Urinary bladder (tissue), 4 donors: ENCODE measurements around the gene HBB. TPM values are rescaled to one million over a fixed set of nuclear protein-coding genes. Genes with fewer than 3 reads are reported as not detected.

Experiments used
- DNase-seq: peaks from one replicate; pipeline ENCODE4 v3.0.0-alpha.2; 2015; ENCODE audit errors: extremely low spot score
- H3K27ac ChIP-seq: one replicate; pipeline ENCODE4 v1.5.1; 2013; ENCODE audit warnings: low read depth, mild to moderate bottlenecking, moderate library complexity
- H3K36me3 ChIP-seq: one replicate; pipeline ENCODE4 v1.6.1; 2013; ENCODE audit warnings: mild to moderate bottlenecking, moderate library complexity; ENCODE audit not compliant: insufficient read depth
- H3K4me1 ChIP-seq: one replicate; pipeline ENCODE4 v1.6.1; 2013; ENCODE audit warnings: mild to moderate bottlenecking, moderate library complexity; ENCODE audit not compliant: insufficient read depth
- H3K4me3 ChIP-seq: one replicate; pipeline ENCODE4 v1.5.1; 2013; ENCODE audit warnings: low read depth, low read length
- WGBS: extraction: QIAGEN DNeasy Blood & Tissue Kit; methylation state at CpG from one replicate; pipeline ENCODE4 v1.1.7; 2013; 5-methylcytosine and 5-hydroxymethylcytosine counted together
- polyA plus RNA-seq: library from polyadenylated mRNA; stranded (reverse); fragments of 200-250 nt; gene quantifications from one replicate; pipeline ENCODE4 v1.2.3, GENCODE V29; 2013
- total RNA-seq: library from RNA; depleted of rRNA; stranded (reverse); fragments of >200 nt; gene quantifications from one replicate; pipeline ENCODE4 v1.2.3, GENCODE V29; 2014
- donor health status: healthy with polysubstance abuse.
- donor health status: healthy.

HBB gene
- total and polyA plus RNA-seq, 2 donors, result 10.1 to 394 TPM

DNA sequence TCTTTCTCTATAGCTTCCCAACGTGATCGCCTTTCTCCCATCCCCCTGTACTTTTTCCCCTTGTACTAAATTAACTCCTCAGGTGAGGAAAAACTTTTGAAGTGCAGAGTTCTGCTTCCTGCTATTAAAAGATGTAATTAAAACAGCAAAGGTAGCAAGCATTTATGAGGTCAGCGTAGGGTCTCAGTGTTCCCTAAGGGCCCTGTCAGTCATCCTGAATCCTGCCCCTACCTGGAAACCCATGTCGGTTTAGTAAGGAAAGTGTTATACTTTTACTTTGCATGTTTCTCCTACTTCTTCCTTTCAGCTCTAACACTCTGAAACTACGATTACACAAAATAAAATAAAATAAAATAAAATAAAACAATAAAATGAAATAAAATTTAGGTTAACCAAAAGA, 1.3 kb upstream of the HBB start:
- no peak overlapping the region for H3K27ac ChIP-seq
- no peak for DNase-seq
- 58% methylated on average over 5 of the region's 5 CpGs for WGBS
- H3K4me1 ChIP-seq, result no peaks in the 10 kb centered on the region
- H3K4me3 ChIP-seq, result no peak overlapping the region
- no peaks in the 10 kb centered on the region for H3K36me3 ChIP-seq

DNA sequence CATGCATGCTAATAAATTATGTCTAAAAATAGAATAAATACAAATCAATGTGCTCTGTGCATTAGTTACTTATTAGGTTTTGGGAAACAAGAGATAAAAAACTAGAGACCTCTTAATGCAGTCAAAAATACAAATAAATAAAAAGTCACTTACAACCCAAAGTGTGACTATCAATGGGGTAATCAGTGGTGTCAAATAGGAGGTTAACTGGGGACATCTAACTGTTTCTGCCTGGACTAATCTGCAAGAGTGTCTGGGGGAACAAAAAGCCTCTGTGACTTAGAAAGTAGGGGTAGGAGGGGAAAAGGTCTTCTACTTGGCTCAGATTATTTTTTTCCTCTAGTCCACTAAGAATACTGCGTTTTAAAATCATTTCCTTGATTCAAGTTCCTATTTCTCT, 810 bp upstream of the HBB start:
- H3K36me3 ChIP-seq, result no peaks in the 10 kb centered on the region
- no peak for DNase-seq
- 39% methylated on average over 1 of the region's 1 CpG for WGBS
- no peaks in the 10 kb centered on the region for H3K4me1 ChIP-seq
- no peak overlapping the region for H3K4me3 ChIP-seq
- H3K27ac ChIP-seq, result no peak overlapping the region

DNA sequence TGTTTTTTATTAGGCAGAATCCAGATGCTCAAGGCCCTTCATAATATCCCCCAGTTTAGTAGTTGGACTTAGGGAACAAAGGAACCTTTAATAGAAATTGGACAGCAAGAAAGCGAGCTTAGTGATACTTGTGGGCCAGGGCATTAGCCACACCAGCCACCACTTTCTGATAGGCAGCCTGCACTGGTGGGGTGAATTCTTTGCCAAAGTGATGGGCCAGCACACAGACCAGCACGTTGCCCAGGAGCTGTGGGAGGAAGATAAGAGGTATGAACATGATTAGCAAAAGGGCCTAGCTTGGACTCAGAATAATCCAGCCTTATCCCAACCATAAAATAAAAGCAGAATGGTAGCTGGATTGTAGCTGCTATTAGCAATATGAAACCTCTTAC, 1.4 kb downstream of the HBB start:
- Histone ChIP-seq H3K4me1 (no peaks in the 10 kb centered on the region), H3K4me3 (no peak overlapping the region), H3K27ac (no peak overlapping the region), H3K36me3 (no peaks in the 10 kb centered on the region)
- 56% methylated on average over 2 of the region's 2 CpGs for WGBS
- DNase-seq, result no peak

DNA sequence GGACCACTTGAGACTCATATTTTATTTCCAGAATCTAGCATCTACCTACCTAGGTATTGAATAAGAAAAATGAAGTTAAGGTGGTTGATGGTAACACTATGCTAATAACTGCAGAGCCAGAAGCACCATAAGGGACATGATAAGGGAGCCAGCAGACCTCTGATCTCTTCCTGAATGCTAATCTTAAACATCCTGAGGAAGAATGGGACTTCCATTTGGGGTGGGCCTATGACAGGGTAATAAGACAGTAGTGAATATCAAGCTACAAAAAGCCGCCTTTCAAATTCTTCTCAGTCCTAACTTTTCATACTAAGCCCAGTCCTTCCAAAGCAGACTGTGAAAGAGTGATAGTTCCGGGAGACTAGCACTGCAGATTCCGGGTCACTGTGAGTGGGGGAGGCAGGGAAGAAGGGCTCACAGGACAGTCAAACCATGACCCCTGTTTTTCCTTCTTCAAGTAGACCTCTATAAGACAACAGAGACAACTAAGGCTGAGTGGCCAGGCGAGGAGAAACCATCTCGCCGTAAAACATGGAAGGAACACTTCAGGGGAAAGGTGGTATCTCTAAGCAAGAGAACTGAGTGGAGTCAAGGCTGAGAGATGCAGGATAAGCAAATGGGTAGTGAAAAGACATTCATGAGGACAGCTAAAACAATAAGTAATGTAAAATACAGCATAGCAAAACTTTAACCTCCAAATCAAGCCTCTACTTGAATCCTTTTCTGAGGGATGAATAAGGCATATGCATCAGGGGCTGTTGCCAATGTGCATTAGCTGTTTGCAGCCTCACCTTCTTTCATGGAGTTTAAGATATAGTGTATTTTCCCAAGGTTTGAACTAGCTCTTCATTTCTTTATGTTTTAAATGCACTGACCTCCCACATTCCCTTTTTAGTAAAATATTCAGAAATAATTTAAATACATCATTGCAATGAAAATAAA, 2.1 kb downstream of the HBB start:
- H3K4me1 ChIP-seq, result no peaks in the 10 kb centered on the region
- H3K36me3 ChIP-seq, result no peaks in the 10 kb centered on the region
- 71% methylated on average over 6 of the region's 6 CpGs for WGBS
- no peak overlapping the region for H3K4me3 ChIP-seq
- no peak for DNase-seq
- no peak overlapping the region for H3K27ac ChIP-seq

DNA sequence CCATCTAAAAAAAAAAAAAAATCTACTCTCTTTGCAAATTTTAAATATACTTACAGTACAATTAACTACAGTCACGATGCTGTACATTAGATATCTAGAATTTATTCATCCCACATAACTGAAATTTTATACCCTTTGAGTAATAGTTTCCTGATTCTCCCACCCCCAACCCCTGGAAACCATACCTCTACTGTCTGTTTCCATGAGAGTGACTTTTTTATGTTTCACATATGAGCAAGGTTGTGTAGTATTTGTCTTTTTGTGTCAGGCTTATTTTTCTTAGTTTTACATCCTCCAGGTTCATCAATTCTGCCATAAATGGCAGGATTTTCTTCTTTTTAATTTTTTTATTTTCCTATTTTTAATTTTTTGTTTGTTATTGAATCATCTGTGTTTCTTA, 3.2 kb downstream of the HBB start:
- no peaks in the 10 kb centered on the region for H3K4me1 ChIP-seq
- no peak overlapping the region for H3K4me3 ChIP-seq
- 60% methylated on average over 1 of the region's 1 CpG for WGBS
- DNase-seq, result no peak
- H3K36me3 ChIP-seq, result no peaks in the 10 kb centered on the region
- H3K27ac ChIP-seq, result no peak overlapping the region

DNA sequence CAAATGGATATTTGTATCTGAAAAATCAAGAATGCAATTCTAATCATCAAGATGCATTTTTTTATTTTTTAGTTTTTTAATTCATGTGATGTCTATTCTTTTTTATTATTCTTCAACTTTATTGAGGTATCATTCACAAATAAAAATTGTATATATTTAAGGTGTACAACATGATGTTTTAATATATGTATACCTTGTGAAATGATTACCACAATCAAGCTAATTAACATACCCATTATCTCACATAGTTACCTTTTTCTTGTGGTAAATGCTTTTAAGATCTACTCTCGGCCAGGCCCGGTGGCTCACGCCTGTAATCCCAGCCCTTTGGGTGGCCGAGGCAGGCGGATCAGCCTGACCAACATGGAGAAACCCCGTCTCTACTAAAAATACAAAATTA, 3.7 kb downstream of the HBB start:
- no peaks in the 10 kb centered on the region for H3K36me3 ChIP-seq
- 89% methylated on average over 6 of the region's 6 CpGs for WGBS
- H3K4me1 ChIP-seq, result no peaks in the 10 kb centered on the region
- no peak overlapping the region for H3K27ac ChIP-seq
- DNase-seq, result no peak
- no peak overlapping the region for H3K4me3 ChIP-seq

DNA sequence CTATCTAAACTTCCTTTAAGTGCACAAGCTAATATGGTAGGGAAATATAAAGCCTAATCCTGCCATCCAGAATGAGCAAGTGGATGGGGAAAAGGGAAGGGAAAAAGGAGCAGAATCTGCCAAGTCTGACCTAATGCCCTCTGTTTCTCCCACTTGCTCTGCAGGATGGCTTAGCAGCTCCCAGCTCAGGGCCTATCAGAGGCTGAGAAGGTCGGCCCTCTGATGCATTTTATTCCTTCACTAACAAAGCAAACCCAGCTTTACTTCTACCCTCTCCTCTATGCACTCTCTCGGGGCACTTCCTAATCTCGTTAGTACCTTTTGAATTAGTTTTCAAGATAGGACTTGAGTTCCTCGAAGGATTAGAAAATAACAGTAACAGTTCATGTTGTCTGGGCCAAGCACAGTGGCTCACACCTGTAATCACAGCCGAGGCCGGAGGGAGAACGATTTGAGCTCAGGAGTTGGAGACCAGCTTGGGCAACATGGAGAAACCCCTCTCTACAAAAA, 16.4 kb downstream of the HBB start:
- H3K4me1 ChIP-seq, result no peaks in the 10 kb centered on the region
- no peaks in the 10 kb centered on the region for H3K36me3 ChIP-seq
- DNase-seq, result no peak
- H3K27ac ChIP-seq, result no peak overlapping the region
- H3K4me3 ChIP-seq, result no peak overlapping the region
- WGBS, result 61% methylated on average over 7 of the region's 7 CpGs

DNA sequence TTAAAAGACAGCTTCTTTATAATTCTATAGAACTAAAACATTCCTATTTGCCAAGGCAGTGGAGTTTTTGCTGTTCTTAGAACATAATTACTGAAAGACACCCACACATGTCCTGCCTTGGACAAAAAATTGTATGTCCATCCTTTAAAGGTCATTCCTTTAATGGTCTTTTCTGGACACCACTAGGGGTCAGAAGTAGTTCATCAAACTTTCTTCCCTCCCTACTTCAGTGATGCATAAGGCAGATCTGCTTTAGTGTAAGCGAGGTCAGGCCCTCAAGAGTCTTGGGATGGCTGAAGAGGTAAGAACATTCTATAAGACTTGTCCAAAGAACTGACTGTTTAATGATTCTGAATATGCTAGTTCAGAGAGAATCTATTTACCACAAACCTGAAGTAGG, 22.1 kb downstream of the HBB start:
- H3K4me1 ChIP-seq, result no peaks in the 10 kb centered on the region
- 23% methylated on average over 1 of the region's 1 CpG for WGBS
- no peak overlapping the region for H3K4me3 ChIP-seq
- no peaks in the 10 kb centered on the region for H3K36me3 ChIP-seq
- no peak for DNase-seq
- no peak overlapping the region for H3K27ac ChIP-seq

DNA sequence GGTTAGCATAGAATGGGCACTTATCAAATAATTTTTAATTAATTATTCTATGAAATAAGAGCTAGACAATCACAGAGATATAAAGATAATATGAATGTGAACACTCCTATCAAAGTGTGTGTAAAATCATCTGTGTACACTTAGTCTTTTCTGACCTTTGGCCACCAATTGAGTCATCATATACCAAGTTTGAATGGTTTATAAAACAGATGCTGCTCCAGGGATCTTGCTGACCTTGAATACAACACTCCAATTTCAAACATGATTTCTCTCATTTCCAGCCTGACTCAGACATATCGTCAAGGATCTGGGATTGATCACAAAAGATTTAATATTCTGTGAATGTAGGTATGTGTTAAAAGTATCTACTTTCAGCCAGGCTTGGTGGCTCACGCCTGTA, 23.5 kb downstream of the HBB start:
- H3K27ac ChIP-seq, result no peak overlapping the region
- no peaks in the 10 kb centered on the region for H3K36me3 ChIP-seq
- no peak overlapping the region for H3K4me3 ChIP-seq
- DNase-seq, result no peak
- WGBS, result 81% methylated on average over 2 of the region's 2 CpGs
- no peaks in the 10 kb centered on the region for H3K4me1 ChIP-seq

DNA sequence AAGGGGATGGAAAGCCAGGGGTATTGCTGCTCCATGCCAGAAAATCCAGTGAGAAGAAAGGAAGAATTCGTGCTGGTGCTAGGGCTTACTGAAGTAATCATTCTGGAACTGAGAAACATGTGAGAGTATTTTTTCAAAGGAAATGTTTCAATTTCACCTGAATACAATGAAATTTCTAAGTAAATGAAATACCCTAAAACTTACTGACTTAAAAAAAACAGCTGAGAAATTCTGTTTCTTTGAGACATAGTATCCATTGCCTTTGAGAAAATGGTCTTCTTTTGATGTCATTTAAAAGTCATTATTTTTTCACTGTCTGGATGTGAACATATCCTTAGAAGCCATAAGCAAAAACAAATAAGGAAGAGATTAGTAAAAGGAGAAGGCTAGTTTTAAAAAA, 26.3 kb downstream of the HBB start, which contains the start of gene OR51V1:
OR51V1 (minus strand) TSS at position 101 of the 400 bp plus-strand sequence; CDS start at position 101, 0 bp downstream.
- H3K4me1 ChIP-seq, result no peaks in the 10 kb centered on the region
- no peak within 1 kb of the TSS for H3K27ac ChIP-seq
- DNase-seq, result no peak
- no peak within 1 kb of the TSS for H3K4me3 ChIP-seq
- no peaks in the 10 kb centered on the region for H3K36me3 ChIP-seq
- 59% methylated on average over 1 of the region's 1 CpG for WGBS

DNA sequence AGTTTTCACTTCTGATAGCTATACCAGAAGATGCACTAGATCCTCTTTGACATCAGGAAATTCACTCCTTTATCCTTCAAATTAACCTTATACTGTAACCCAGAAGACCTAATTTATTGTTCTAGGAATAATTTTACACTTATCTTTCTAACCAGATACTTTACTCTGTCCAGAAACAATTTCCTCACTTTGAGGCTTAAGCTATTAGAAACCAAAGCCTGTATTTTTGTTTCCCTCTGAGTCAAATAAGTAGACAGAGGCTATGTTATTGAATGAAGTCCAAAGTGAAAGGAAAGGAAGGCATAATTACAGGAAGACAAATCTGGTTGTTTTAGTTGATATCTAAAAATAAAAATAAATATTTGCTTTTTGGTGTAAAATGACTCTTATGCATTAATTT, 28.6 kb downstream of the HBB start:
- Histone ChIP-seq H3K36me3 (no peaks in the 10 kb centered on the region), H3K4me1 (no peaks in the 10 kb centered on the region), H3K27ac (no peak overlapping the region), H3K4me3 (no peak overlapping the region)
- no peak for DNase-seq

DNA sequence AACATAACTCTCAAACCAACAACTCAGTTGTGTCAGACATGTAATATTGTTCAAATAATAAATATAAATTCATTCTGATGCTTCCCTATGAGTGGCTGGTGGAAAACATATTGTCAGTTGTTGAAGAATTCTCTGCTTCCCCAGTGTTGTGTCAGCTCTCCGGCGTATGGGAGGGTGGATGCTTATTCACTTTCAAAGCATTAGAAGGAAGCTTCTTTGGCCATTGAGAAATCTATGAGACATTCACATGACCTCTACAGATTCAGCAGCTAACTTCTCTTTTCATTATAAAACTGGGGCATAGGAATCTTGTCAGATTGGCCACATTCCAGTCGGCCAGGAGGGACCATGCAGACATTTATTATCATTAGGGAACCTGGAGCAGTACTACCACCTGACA, 29.3 kb downstream of the HBB start:
- no peak overlapping the region for H3K4me3 ChIP-seq
- no peak overlapping the region for H3K27ac ChIP-seq
- H3K4me1 ChIP-seq, result no peaks in the 10 kb centered on the region
- no peaks in the 10 kb centered on the region for H3K36me3 ChIP-seq
- no peak for DNase-seq
- WGBS, result 71% methylated on average over 3 of the region's 3 CpGs

DNA sequence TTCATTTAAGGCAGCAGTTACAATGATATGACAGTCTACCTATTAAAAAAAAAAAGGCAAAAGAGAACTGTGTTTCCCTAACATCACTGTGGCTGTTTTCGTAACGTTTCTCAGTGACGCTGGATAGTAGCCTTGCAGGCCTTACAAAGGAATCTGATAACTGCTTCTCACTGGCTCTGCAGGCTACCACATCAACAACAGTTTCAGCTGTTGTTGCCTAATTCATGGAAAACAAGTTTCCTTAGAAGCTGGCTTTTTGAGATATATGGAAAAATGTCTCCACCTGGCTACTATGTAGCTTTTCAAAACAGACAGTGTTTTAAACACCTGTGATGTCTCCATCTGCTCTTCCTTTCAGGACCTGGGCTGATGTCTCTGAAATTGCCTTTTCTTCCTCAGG, 30.1 kb downstream of the HBB start:
- WGBS, result 60% methylated on average over 3 of the region's 3 CpGs
- Histone ChIP-seq H3K4me1 (no peaks in the 10 kb centered on the region), H3K36me3 (no peaks in the 10 kb centered on the region)

DNA sequence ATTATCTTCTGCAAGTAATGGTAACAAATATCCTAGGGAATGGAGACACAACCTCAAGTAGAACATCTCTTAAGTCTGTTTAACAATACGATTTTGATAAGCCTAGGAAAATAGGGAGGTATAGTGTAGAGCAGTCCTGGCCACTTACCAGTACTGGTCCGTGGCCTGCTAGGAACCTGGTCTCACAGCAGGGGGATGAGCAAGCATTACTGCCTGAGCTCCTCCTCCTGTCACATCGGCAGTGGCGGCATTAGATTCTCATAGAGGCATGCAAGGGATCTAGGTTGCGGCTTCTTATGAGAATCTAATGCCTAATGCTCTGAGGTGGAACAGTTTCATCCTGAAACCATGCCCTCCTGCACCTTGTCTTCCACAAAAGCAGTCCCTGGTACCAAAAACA, 30.8 kb downstream of the HBB start:
- Histone ChIP-seq H3K4me1 (no peaks in the 10 kb centered on the region), H3K36me3 (no peaks in the 10 kb centered on the region), H3K27ac (no peak overlapping the region), H3K4me3 (no peak overlapping the region)
- 71% methylated on average over 5 of the region's 5 CpGs for WGBS
- DNase-seq, result no peak

More for the DNA sequence above, 30.1 kb downstream of the HBB start:
- Histone ChIP-seq H3K27ac (no peak overlapping the region), H3K4me3 (no peak overlapping the region)
- no peak for DNase-seq
